GM23338 (cell line): ENCODE results near the gene TBC1D2B. TPM values are rescaled to one million over a fixed set of nuclear protein-coding genes. Genes with fewer than 3 reads are reported as not detected.

Source experiments
- ATAC-seq: fragments of 200-7000 bp; cut with Tn5 transposase; 3 replicates; pipeline ENCODE4 v1.9.1; 2020
- DNase-seq: peaks from one replicate; pipeline ENCODE4 v3.0.0-alpha.2; 2015; ENCODE audit warnings: low spot score
- H2AFZ ChIP-seq: fragments of 200-600 bp; sonication (generic); 2 replicates; pipeline ENCODE4 v1.8.0; 2016; ENCODE audit warnings: antibody characterized with exemption, mild to moderate bottlenecking, moderate library complexity
- H3F3A ChIP-seq: fragments of 200-600 bp; sonication (generic); replicated peaks from 2 replicates; pipeline ENCODE4 v1.8.0; 2017; ENCODE audit warnings: antibody characterized with exemption, mixed run types, low read depth
- H3K27ac ChIP-seq: fragments of 200-600 bp; sonication (generic); 2 replicates; pipeline ENCODE4 v1.6.1; 2016; ENCODE audit warnings: low read depth
- H3K27me3 ChIP-seq: fragments of 200-600 bp; sonication (generic); 2 replicates; pipeline ENCODE4 v1.8.0; 2016; ENCODE audit warnings: mild to moderate bottlenecking, mixed run types, moderate library complexity; ENCODE audit not compliant: insufficient read depth
- H3K36me3 ChIP-seq: fragments of 200-600 bp; sonication (generic); 2 replicates; pipeline ENCODE4 v1.8.0; 2016; ENCODE audit warnings: mild to moderate bottlenecking; ENCODE audit not compliant: insufficient read depth
- H3K4me1 ChIP-seq: fragments of 200-600 bp; sonication (generic); 2 replicates; pipeline ENCODE4 v1.8.0; 2016; ENCODE audit warnings: mild to moderate bottlenecking, moderate library complexity; ENCODE audit not compliant: insufficient read depth
- H3K4me2 ChIP-seq: fragments of 200-600 bp; sonication (generic); 2 replicates; pipeline ENCODE4 v1.7.1; 2017; ENCODE audit warnings: mixed run types
- H3K4me3 ChIP-seq: fragments of 200-600 bp; sonication (generic); 2 replicates; pipeline ENCODE4 v1.6.1; 2016; ENCODE audit warnings: mixed run types
- H3K79me2 ChIP-seq: fragments of 200-600 bp; sonication (generic); replicated peaks from 2 replicates; pipeline ENCODE4 v1.8.0; 2017; ENCODE audit warnings: mild to moderate bottlenecking; ENCODE audit not compliant: insufficient read depth
- H3K9me2 ChIP-seq: fragments of 200-600 bp; sonication (generic); 2 replicates; pipeline ENCODE4 v1.8.0; 2017; ENCODE audit not compliant: insufficient read depth
- H4K20me1 ChIP-seq: fragments of 200-600 bp; sonication (generic); replicated peaks from 2 replicates; pipeline ENCODE4 v1.8.0; 2017; ENCODE audit warnings: mild to moderate bottlenecking; ENCODE audit not compliant: insufficient read depth
- H3K27ac Mint-ChIP-seq: 2 replicates; pipeline ENCODE4 v1.8.0; 2020; ENCODE audit warnings: inconsistent platforms, mild to moderate bottlenecking, moderate library complexity, mixed read lengths
- H3K27me3 Mint-ChIP-seq: 3 replicates; pipeline ENCODE4 v1.8.0; 2022; ENCODE audit warnings: low read depth, mild to moderate bottlenecking, moderate library complexity, mixed read lengths, inconsistent platforms; ENCODE audit not compliant: insufficient read depth, poor library complexity
- H3K36me3 Mint-ChIP-seq: 3 replicates; pipeline ENCODE4 v1.8.0; 2021; ENCODE audit warnings: low read depth, mild to moderate bottlenecking, inconsistent platforms, moderate library complexity, mixed read lengths
- H3K4me1 Mint-ChIP-seq: 3 replicates; pipeline ENCODE4 v1.8.0; 2020; ENCODE audit warnings: mild to moderate bottlenecking, inconsistent platforms, mixed read lengths
- H3K4me3 Mint-ChIP-seq: 3 replicates; pipeline ENCODE4 v1.8.0; 2021; ENCODE audit warnings: moderate library complexity, mild to moderate bottlenecking, inconsistent platforms, mixed read lengths
- H3K9me3 Mint-ChIP-seq: 3 replicates; pipeline ENCODE4 v1.8.0; 2020; ENCODE audit warnings: moderate library complexity, mild to moderate bottlenecking, inconsistent platforms, mixed read lengths
- CREB1 ChIP-seq: fragments of 250-450 bp; sonication (Bioruptor Pico); IDR thresholded peaks from 2 replicates; pipeline ENCODE4 v1.5.0; 2020; ENCODE audit warnings: low read depth, mild to moderate bottlenecking, moderate library complexity
- CTCF ChIP-seq, 2 experiments: fragments of 200-600 bp in 1 of 2; sonication (generic) in 1 of 2; conservative IDR thresholded peaks; 2 replicates each; pipeline versions ENCODE4 v1.5.1 to v1.6.1; 2016 to 2017; ENCODE audit warnings: antibody characterized with exemption in 2 of 2, low read depth in 2 of 2, mild to moderate bottlenecking in 2 of 2, moderate library complexity in 1 of 2
- ETS1 ChIP-seq: IDR thresholded peaks from 2 replicates; pipeline ENCODE4 v1.6.1; 2016; ENCODE audit warnings: antibody characterized with exemption
- EZH2 ChIP-seq: fragments of 200-600 bp; sonication (generic); IDR thresholded peaks from one replicate; pipeline ENCODE4 v1.8.0; 2017; ENCODE audit warnings: antibody characterized with exemption, mild to moderate bottlenecking, low read depth; ENCODE audit not compliant: unreplicated experiment
- EZH2phosphoT487 ChIP-seq: fragments of 200-600 bp; sonication (generic); IDR thresholded peaks from one replicate; pipeline ENCODE4 v1.8.1; 2018; ENCODE audit warnings: antibody characterized with exemption; ENCODE audit not compliant: unreplicated experiment
- JUNB ChIP-seq: IDR thresholded peaks from one replicate; pipeline ENCODE4 v1.6.1; 2016; ENCODE audit warnings: antibody characterized with exemption; ENCODE audit not compliant: unreplicated experiment
- NANOG ChIP-seq: IDR thresholded peaks from 2 replicates; pipeline ENCODE4 v1.6.1; 2016; ENCODE audit warnings: antibody characterized with exemption, borderline replicate concordance
- POLR2AphosphoS5 ChIP-seq: IDR thresholded peaks from 2 replicates; pipeline ENCODE4 v1.6.1; 2016; ENCODE audit warnings: antibody characterized with exemption, low read depth
- REST ChIP-seq: IDR thresholded peaks from one replicate; pipeline ENCODE4 v1.6.1; 2018; ENCODE audit warnings: antibody characterized with exemption; ENCODE audit not compliant: unreplicated experiment
- STAT1 ChIP-seq: IDR thresholded peaks from one replicate; pipeline ENCODE4 v1.6.1; 2016; ENCODE audit warnings: antibody characterized with exemption; ENCODE audit not compliant: unreplicated experiment
- ZNF114 ChIP-seq: fragments of 250-450 bp; sonication (Bioruptor Pico); IDR thresholded peaks from 2 replicates; pipeline ENCODE4 v1.5.0; 2020; ENCODE audit warnings: mild to moderate bottlenecking, moderate library complexity
- ZNF331 ChIP-seq: fragments of 250-450 bp; sonication (Bioruptor Pico); IDR thresholded peaks from 2 replicates; pipeline ENCODE4 v1.5.0; 2020; ENCODE audit warnings: low read depth, mild to moderate bottlenecking, moderate library complexity
- ZNF462 ChIP-seq: fragments of 250-450 bp; sonication (Bioruptor Pico); IDR thresholded peaks from 2 replicates; pipeline ENCODE4 v1.5.0; 2020; ENCODE audit warnings: mild to moderate bottlenecking, moderate library complexity
- polyA plus RNA-seq: library from polyadenylated mRNA; unstranded; fragments of >200 nt; fragmentation: Nextera tagmentation; extraction: Ambion mirVana; gene quantifications from 2 replicates; pipeline ENCODE4 v1.2.1, GENCODE V29; 2016
- total RNA-seq: library from RNA; depleted of rRNA; stranded (reverse); fragments of >200 nt; shearing (Covaris generic); gene quantifications from 2 replicates; pipeline ENCODE4 v1.2.3, GENCODE V29; 2014

TBC1D2B gene
- total and polyA plus RNA-seq, 2 experiments from 2014 or later, result 3.6 to 17.8 TPM

GRCh38 chr15:77974416-77975331 is 102.8 kb downstream of the TBC1D2B start:
- no peaks in the 10 kb centered on the region for H3K36me3 Mint-ChIP-seq
- no peaks in the 10 kb centered on the region for H4K20me1 ChIP-seq
- no peaks in the 10 kb centered on the region for H3K9me3 Mint-ChIP-seq
- no peak overlapping the region for H3K4me3 ChIP-seq
- H3K36me3 ChIP-seq, result no peaks in the 10 kb centered on the region
- no peak overlapping the region for H3K4me3 Mint-ChIP-seq
- ATAC-seq (no peak), DNase-seq (no peak)
- H3K27me3 Mint-ChIP-seq, result peaks cover 3% of the 10 kb centered on the region
- H3K4me1 Mint-ChIP-seq, result no peaks in the 10 kb centered on the region
- no peaks in the 10 kb centered on the region for H3K27me3 ChIP-seq
- H3F3A ChIP-seq, result no peaks in the 10 kb centered on the region
- no peak overlapping the region for H3K27ac ChIP-seq
- no peak overlapping the region for H3K4me2 ChIP-seq
- H3K4me1 ChIP-seq, result no peaks in the 10 kb centered on the region
- H3K79me2 ChIP-seq, result no peaks in the 10 kb centered on the region
- TF ChIP-seq ETS1 (no peak), ZNF114 (CRISPR knock-in tag) (no peak), CREB1 (CRISPR knock-in tag) (no peak), NANOG (no peak), CTCF (conservative IDR thresholded peaks at IDR 0.05; ENCODE audit: low read depth in 2 of 2) (no peak), JUNB (no peak), EZH2phosphoT487 (no peak), ZNF462 (no peak), STAT1 (no peak), REST (no peak), EZH2 (no peak), POLR2AphosphoS5 (no peak), ZNF331 (CRISPR knock-in tag) (no peak)
- H3K9me2 ChIP-seq, result no peaks in the 10 kb centered on the region
- no peak overlapping the region for H2AFZ ChIP-seq
- no peak overlapping the region for H3K27ac Mint-ChIP-seq
